Measurements from ENCODE around the gene INS.
"Not testable (repeated sequence)": the region's sequence is repeated elsewhere in the genome, so short reads cannot be mapped to it uniquely, and the experiment has no call there.

The INS gene

GRCh38 chr11:2130881-2131352 is 30.1 kb downstream of the INS start:
- no peak for DNase-seq

DNA sequence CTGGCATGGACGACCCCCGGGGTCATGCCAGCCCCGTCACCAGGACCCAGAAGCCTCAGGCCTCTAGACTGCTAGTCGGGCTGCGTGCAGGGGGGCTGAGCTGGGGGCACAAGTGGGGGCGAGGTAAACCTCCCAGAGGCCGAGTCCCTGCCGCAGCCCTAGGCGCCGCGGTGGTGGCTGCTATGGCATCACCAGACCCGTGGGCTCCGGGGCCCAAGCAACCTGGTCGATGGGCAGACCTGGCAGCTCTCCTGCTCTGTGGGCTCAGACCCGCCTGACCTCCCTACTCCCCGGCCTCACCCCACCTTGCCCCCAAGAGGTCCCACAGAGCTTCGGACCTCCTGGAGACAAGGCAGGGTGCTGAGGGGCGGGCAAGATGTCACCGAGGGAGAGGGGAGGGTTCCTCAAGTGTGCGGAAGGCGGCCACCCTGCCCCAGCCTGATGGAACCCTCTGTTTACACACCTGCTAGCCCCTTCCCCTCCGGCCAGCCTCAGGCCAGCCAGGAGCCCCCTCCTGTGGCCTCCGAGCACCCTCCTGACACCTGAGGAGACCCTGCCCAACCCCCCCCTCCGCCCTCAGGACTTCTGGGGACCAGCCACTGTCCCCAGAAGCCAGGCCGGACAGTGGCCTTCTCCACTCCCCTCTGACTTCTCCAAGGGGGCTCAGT is 31.2 kb downstream of the INS start:
- DNase-seq = no peak

- DNase-seq = no peak
Observed at GRCh38 chr11:2129308-2129698, 31.7 kb downstream of the INS start.

GRCh38 chr11:2128511-2129307 is 32.3 kb downstream of the INS start:
- DNase-seq = no peak

DNA sequence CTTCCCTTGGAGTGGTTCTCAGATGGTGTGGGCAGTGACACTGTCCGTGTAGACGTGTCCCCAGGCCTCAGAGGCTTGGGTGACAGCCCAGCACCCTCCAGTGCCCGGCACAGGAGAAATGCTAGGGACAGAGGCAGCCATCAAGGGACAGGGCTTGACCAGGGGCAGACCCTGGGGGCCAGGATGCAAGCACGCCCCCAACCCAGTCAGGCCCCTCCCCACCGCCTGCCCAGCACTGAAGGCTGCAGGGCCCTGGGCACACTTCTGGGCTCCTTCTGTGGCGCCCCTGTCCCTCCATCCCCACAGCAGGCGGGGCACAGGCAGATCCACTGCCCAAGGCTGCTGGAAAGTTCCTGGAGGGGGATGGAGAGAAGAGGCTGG is 32.9 kb downstream of the INS start:
- no peak for DNase-seq

- DNase-seq = no peak
Observed at GRCh38 chr11:2127482-2128129, 33.4 kb downstream of the INS start.

DNA sequence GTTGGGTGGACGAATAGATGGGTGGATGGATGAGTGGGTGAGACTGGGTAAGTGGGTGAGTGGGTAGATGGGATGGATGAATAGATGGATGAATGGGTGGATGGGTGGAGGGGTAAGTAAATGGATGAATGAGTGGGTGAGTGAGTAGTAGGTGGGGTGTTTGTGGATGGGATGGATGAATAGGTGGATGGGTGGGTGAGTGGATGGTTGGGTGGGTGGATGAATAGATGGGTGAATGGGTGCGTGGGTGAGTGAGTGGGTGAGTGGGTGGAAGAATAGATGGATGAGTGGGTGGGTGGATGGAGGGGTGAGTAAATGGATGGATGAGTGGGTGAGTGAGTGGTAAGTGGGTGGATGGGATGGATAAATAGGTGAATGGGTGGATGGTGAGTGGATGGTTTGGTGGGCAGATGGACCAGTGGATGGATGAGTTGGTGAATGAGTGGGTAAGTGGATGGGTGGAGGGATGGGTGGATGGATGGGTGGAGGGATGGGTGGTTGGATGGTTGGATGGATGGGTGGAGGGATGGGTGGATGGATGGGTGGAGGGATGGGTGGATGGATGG is 34.4 kb downstream of the INS start:
- DNase-seq = no peak

GRCh38 chr11:2124736-2125484 is 36.1 kb downstream of the INS start:
- DNase-seq = not testable (repeated sequence)

DNA sequence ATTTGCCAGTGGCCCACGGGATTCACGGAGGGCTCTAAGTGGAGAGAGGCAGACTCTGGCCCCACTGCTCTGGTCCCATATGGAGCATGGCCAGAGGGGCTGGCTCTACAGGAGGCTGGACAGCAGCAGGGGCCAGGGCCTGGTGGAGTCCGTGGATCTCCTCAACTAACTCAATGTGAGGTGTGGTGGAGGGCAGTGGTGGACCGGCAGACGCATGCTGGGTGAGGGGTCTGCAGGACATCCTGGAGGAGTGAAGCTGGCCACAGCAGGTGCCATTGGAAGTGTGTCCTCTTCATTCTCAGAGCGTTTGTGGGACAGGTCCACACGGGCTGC is 37.4 kb downstream of the INS start:
- no peak for DNase-seq

DNA sequence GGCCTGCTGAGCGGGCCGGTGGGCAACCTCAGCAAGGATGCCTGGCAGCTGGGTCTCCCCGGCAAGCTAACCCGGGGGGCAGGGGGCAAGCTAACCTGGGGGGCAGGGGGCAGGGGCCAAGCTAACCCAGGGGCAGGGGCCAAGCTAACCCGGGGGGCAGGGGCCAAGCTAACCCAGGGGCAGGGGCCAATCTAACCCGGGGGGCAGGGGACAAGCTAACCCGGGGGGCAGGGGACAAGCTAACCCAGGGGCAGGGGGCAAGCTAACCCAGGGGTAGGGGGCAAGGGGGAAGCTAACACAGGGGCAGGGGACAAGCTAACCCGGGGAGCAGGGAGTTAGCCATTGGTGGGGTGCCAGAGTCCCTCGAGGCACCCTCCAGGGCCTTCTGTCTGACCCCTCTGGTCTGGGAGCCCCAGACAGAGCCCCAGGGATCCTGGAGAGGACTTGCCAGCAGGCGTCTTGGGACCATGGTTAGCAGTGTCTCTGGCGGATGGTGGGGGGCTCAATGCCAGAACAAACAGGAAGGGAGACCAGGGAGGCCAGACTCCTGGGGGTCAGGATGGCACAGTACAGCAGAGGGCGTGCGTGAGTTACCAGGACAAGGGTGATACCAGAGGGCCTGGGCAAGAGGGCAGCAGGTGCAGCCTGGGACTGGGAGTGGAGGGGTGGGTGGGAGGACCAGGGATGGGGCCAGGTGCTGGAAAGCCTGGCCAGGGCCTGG is 37.9 kb downstream of the INS start:
- DNase-seq = no peak

- DNase-seq = no peak
Observed at GRCh38 chr11:2122222-2122906, 38.6 kb downstream of the INS start.

- no peak for DNase-seq
Observed at GRCh38 chr11:2121227-2122130, 39.5 kb downstream of the INS start.

DNA sequence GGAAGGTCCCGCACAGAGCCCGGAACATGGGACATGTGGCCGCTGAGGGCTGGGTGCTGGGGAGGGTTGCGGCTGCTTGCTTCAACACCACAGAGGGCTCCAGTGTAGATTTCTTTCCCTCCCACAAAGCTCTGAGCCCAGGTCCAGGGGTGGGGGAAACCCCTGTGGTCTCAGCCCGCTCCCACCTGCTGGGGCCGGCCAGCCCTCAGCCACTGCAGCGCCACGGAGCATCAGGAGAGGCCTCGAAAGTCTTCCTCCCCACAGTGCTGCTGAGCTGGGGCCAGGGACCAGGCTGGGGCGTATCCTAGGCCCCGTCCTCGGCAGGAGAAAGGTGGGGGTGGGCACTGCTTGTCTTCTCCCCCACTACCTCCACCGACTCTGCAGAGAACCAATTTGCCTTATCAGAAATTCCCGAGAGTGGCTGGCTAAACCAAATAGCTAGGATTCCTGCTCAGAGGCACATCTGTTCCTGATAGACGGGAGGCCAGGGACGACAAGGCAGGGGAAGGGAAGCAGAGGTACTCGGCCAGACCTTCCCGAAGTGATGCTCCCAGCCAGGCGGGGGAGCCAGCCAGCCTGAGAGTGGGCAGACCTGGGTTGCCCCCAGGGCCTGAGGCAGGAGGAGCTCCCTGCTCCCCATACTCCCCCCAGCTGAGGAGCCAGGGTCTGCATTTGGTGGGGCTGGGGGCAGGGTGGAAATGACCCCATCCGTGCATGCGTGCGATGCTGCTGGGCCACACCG is 40.5 kb downstream of the INS start:
- no peak for DNase-seq

DNA sequence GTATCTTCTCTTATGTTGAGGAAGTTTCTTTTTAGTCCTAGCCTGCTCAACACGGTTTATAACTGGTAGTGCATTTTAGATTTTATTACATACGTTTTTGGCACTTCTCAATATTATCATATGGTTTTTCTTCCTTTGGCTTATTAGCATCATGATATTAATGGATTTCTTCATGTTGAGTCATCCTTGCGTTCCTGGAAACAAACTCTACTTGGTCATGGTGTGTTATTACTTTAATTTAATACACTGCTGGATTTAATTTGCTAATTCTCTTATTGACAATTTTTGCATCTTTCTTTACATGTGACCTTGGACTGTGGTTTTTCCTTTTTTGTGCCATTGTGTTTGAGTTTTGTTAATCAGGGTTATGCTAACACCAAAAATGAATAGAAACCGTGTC is 42.3 kb downstream of the INS start:
- DNase-seq = no peak

- no peak for DNase-seq
Observed at GRCh38 chr11:2116680-2117079, 44.3 kb downstream of the INS start.

- no peak for DNase-seq
Observed at GRCh38 chr11:2115308-2115707, 45.7 kb downstream of the INS start.

DNA sequence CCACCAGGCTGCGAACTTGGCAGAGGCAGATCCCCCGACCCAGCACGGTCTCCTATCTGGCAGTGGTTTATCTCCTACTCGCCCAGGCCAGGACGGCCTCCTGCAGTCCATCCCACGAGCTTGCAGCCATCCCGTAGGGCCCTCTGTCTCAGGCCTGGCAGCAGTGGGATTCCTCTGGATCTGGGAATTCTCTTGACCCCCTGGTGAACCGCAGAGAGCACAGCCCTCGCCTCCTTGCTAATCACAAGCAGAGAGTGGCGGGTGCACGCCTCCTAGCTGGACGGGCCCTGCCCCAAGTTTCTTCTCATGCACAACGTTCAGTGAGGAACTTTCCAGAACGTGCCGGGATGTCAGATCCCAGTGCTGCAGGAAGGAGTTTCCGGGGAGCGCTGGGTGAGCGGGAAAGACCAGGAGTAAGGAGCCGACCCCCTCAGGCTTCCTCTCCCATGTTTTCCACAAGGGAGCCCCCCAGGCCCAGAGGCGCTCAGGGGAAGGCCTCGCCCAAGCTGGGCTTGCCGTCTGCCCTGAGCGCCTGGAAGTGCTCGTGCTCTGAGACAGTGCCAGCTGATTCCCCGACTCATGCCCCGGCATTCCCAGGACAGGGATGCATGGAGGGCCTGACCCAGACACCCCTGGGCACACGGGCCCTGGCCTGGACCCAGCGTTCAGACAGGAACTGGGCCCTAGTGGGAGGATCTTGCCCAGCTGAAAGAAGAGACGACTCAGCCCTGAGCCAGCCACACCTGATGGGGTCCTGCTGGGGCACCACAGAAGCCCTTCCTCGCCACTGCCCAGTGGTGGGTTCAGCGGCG is 46.4 kb downstream of the INS start:
- DNase-seq = no peak

- no peak for DNase-seq
Observed at GRCh38 chr11:2113776-2114175, 47.2 kb downstream of the INS start.

DNA sequence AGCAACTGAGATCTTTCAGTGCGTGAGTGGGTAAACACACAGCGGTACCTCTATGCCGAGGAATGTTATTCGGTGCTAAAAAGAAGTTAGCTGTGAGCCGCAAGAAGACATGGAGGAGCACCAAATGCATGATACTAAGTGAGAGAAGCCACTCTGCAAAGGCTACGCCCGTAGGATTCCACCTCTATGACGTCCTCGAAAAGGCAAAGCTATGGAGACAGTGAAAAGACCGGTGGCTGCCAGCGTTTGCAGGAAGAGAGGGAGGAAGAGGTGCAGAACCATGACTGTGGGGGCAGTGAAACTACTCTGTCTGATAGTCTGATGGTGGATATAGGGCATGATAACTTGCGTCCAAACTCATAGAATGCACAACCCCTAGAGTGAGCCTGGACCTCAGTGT is 50.5 kb downstream of the INS start:
- DNase-seq = no peak
